Astrocyte (in vitro differentiated cells and primary cell): ENCODE results near the gene HIPK1.

Experiments used
- CTCF ChIP-seq: IDR thresholded peaks from 2 replicates; pipeline ENCODE4 v1.5.1; 2011; ENCODE audit warnings: low read depth, mild to moderate bottlenecking, inconsistent platforms, low read length, moderate library complexity; ENCODE audit not compliant: insufficient read depth
- EZH2 ChIP-seq: IDR thresholded peaks from 2 replicates; pipeline ENCODE4 v1.6.1; 2012; ENCODE audit warnings: mild to moderate bottlenecking, low read length, inconsistent platforms; ENCODE audit not compliant: insufficient read depth

GRCh38 chr1:113899111-113899510 lies 30.0 kb upstream of the HIPK1 start:
- TF ChIP-seq EZH2: no peak
- no peak for TF ChIP-seq CTCF
